ENCODE data around the gene ANKIB1. TPM values are rescaled to one million over a fixed set of nuclear protein-coding genes. Genes with fewer than 3 reads are reported as not detected.
"Not testable (repeated sequence)": the region's sequence is repeated elsewhere in the genome, so short reads cannot be mapped to it uniquely, and the experiment has no call there.

The ANKIB1 gene
- total RNA-seq, 1 experiment from 2014 or later = 34.0 TPM

- no peaks in the 10 kb centered on the region for H3K36me3 ChIP-seq
- H3K27ac ChIP-seq = no peak overlapping the region
- DNase-seq = no peak
- H3K4me1 ChIP-seq = peaks cover 25% of the 10 kb centered on the region
- no peak overlapping the region for H3K4me3 ChIP-seq
- no peaks in the 10 kb centered on the region for H3K9me3 ChIP-seq (replicated peaks)
- no peaks in the 10 kb centered on the region for H3K27me3 ChIP-seq
Measured at GRCh38 chr7:92422926-92423325, 177.2 kb downstream of the ANKIB1 start.

- DNase-seq = no peak
- Histone ChIP-seq H3K4me1 (peaks cover 25% of the 10 kb centered on the region), H3K36me3 (no peaks in the 10 kb centered on the region), H3K9me3 (replicated peaks) (no peaks in the 10 kb centered on the region), H3K27ac (peak overlapping the region; percentile 42), H3K27me3 (no peaks in the 10 kb centered on the region), H3K4me3 (peak overlapping the region; percentile 63)
Measured at GRCh38 chr7:92423710-92424131, 177.9 kb downstream of the ANKIB1 start.

GRCh38 chr7:92425311-92425947, 179.7 kb downstream of the ANKIB1 start:
- H3K9me3 ChIP-seq (replicated peaks) = no peaks in the 10 kb centered on the region
- H3K4me3 ChIP-seq = no peak overlapping the region
- no peak for DNase-seq

GRCh38 chr7:92427193-92427592, 181.4 kb downstream of the ANKIB1 start:
- no peaks in the 10 kb centered on the region for H3K9me3 ChIP-seq (replicated peaks)
- no peaks in the 10 kb centered on the region for H3K27me3 ChIP-seq
- H3K4me1 ChIP-seq = peaks cover 14% of the 10 kb centered on the region
- DNase-seq = no peak
- no peak overlapping the region for H3K4me3 ChIP-seq
- H3K27ac ChIP-seq = no peak overlapping the region
- no peaks in the 10 kb centered on the region for H3K36me3 ChIP-seq

More at GRCh38 chr7:92425311-92425947, 179.7 kb downstream of the ANKIB1 start:
- peaks cover 25% of the 10 kb centered on the region for H3K4me1 ChIP-seq
- no peak overlapping the region for H3K27ac ChIP-seq
- no peaks in the 10 kb centered on the region for H3K36me3 ChIP-seq
- H3K27me3 ChIP-seq = no peaks in the 10 kb centered on the region

- Histone ChIP-seq H3K4me3 (no peak overlapping the region), H3K9me3 (replicated peaks) (no peaks in the 10 kb centered on the region; the same call in 1 of the 2 replicates), H3K27ac (no peak overlapping the region), H3K36me3 (no peaks in the 10 kb centered on the region), H3K4me1 (no peaks in the 10 kb centered on the region), H3K27me3 (no peaks in the 10 kb centered on the region)
- DNase-seq = no peak
Measured at GRCh38 chr7:92432299-92432946, 186.6 kb downstream of the ANKIB1 start.

GRCh38 chr7:92433019-92433418, 187.2 kb downstream of the ANKIB1 start:
- no peaks in the 10 kb centered on the region; the same call in 1 of the 2 replicates for H3K9me3 ChIP-seq (replicated peaks)
- peaks cover 2% of the 10 kb centered on the region for H3K4me1 ChIP-seq
- H3K36me3 ChIP-seq = no peaks in the 10 kb centered on the region
- no peak overlapping the region for H3K27ac ChIP-seq
- H3K4me3 ChIP-seq = no peak overlapping the region
- H3K27me3 ChIP-seq = no peaks in the 10 kb centered on the region
- DNase-seq = no peak

GRCh38 chr7:92435542-92435941, 189.8 kb downstream of the ANKIB1 start:
- Histone ChIP-seq H3K36me3 (no peaks in the 10 kb centered on the region), H3K27me3 (no peaks in the 10 kb centered on the region), H3K4me1 (peaks cover 10% of the 10 kb centered on the region), H3K4me3 (no peak overlapping the region), H3K27ac (no peak overlapping the region), H3K9me3 (replicated peaks) (no peaks in the 10 kb centered on the region; the same call in 1 of the 2 replicates)
- DNase-seq = no peak

- DNase-seq = no peak
Measured at GRCh38 chr7:92436612-92437445, 191.1 kb downstream of the ANKIB1 start.

GRCh38 chr7:92437956-92438491, 192.2 kb downstream of the ANKIB1 start:
- no peak overlapping the region for H3K27ac ChIP-seq
- peaks cover 10% of the 10 kb centered on the region for H3K4me1 ChIP-seq
- H3K36me3 ChIP-seq = no peaks in the 10 kb centered on the region
- no peaks in the 10 kb centered on the region; the same call in 1 of the 2 replicates for H3K9me3 ChIP-seq (replicated peaks)
- no peak overlapping the region for H3K4me3 ChIP-seq
- DNase-seq = peak; percentile 36 to 38
- H3K27me3 ChIP-seq = no peaks in the 10 kb centered on the region

More at GRCh38 chr7:92436612-92437445, 191.1 kb downstream of the ANKIB1 start:
- H3K4me1 ChIP-seq = peaks cover 10% of the 10 kb centered on the region
- H3K36me3 ChIP-seq = no peaks in the 10 kb centered on the region
- H3K9me3 ChIP-seq (replicated peaks) = no peaks in the 10 kb centered on the region; the same call in 1 of the 2 replicates
- no peak overlapping the region for H3K27ac ChIP-seq
- no peaks in the 10 kb centered on the region for H3K27me3 ChIP-seq
- H3K4me3 ChIP-seq = no peak overlapping the region

GRCh38 chr7:92442720-92443119, 196.9 kb downstream of the ANKIB1 start:
- not testable (repeated sequence) for H3K4me3 ChIP-seq; H3K9me3 ChIP-seq (replicated peaks); H3K27me3 ChIP-seq; H3K27ac ChIP-seq; H3K36me3 ChIP-seq; H3K4me1 ChIP-seq; DNase-seq

- no peaks in the 10 kb centered on the region for H3K27me3 ChIP-seq
- H3K4me1 ChIP-seq = peaks cover 8% of the 10 kb centered on the region; the same call in 1 of the 2 replicates
- no peak for DNase-seq
- peaks cover 29% of the 10 kb centered on the region for H3K36me3 ChIP-seq
- no peaks in the 10 kb centered on the region; the same call in 1 of the 2 replicates for H3K9me3 ChIP-seq (replicated peaks)
- peak overlapping the region; percentile 88 for H3K27ac ChIP-seq
- peak overlapping the region; percentile 95 for H3K4me3 ChIP-seq
Measured at GRCh38 chr7:92446869-92447344, 201.1 kb downstream of the ANKIB1 start.

GRCh38 chr7:92447345-92448204, 201.8 kb downstream of the ANKIB1 start, which contains the start of gene GATAD1:
Gene GATAD1, plus strand, starts transcription at chr7:92447482. Its CDS starts 248 bp downstream, at chr7:92447730.
- no peaks in the 10 kb centered on the region; the same call in 1 of the 2 replicates for H3K9me3 ChIP-seq (replicated peaks)
- peak; percentile 95 to 96 for DNase-seq
- peak within 1 kb of the TSS; percentile 88 for H3K27ac ChIP-seq
- H3K4me1 ChIP-seq = peaks cover 8% of the 10 kb centered on the region; the same call in 1 of the 2 replicates
- H3K4me3 ChIP-seq = peak within 1 kb of the TSS; percentile 95
- H3K36me3 ChIP-seq = peaks cover 36% of the 10 kb centered on the region
- H3K27me3 ChIP-seq = no peaks in the 10 kb centered on the region

GRCh38 chr7:92448205-92448747, 202.5 kb downstream of the ANKIB1 start:
- Histone ChIP-seq H3K36me3 (peaks cover 42% of the 10 kb centered on the region), H3K9me3 (replicated peaks) (no peaks in the 10 kb centered on the region; the same call in 1 of the 2 replicates), H3K4me1 (peaks cover 8% of the 10 kb centered on the region; the same call in 1 of the 2 replicates), H3K4me3 (peak overlapping the region; percentile 95), H3K27ac (peak overlapping the region; percentile 88), H3K27me3 (no peaks in the 10 kb centered on the region)
- peak; percentile 57 to 70 for DNase-seq

Measured in SJCRH30 (cell line).